Neural cell (in vitro differentiated cells): ENCODE data around the gene MYCBP2. TPM values are rescaled to one million over a fixed set of nuclear protein-coding genes. Genes with fewer than 3 reads are reported as not detected.
A peak's percentile ranks its signal among the peaks of the same experiment; 100 is the strongest.

Experiments
- H2AFZ ChIP-seq: fragments of 200-600, 300-800 bp; sonication (generic), shearing (Covaris generic); 2 replicates; pipeline ENCODE4 v1.6.0; 2014; ENCODE audit warnings: low read depth, mild to moderate bottlenecking, antibody characterized with exemption, low read length, moderate library complexity
- H3F3A ChIP-seq: fragments of 200-600 bp; shearing (Covaris generic); 2 replicates; pipeline ENCODE4 v1.6.1; 2016; ENCODE audit warnings: mild to moderate bottlenecking, moderate library complexity, mixed read lengths, antibody characterized with exemption, low read length; ENCODE audit not compliant: insufficient read depth, poor library complexity, severe bottlenecking
- H3K27ac ChIP-seq: fragments of 200-600, 300-800 bp; sonication (generic), shearing (Covaris generic); 2 replicates; pipeline ENCODE4 v1.5.1; 2014; ENCODE audit warnings: mild to moderate bottlenecking, low read length, moderate library complexity
- H3K27me3 ChIP-seq: fragments of 300-800, 200-600 bp; sonication (generic), shearing (Covaris generic); 2 replicates; pipeline ENCODE4 v1.6.0; 2014; ENCODE audit warnings: mild to moderate bottlenecking, low read depth, low read length, moderate library complexity; ENCODE audit not compliant: insufficient read depth
- H3K36me3 ChIP-seq: fragments of 300-800, 200-600 bp; sonication (generic), shearing (Covaris generic); 2 replicates; pipeline ENCODE4 v1.5.1; 2014; ENCODE audit warnings: mild to moderate bottlenecking, antibody characterized with exemption, low read length, moderate library complexity; ENCODE audit not compliant: insufficient read depth
- H3K4me2 ChIP-seq: fragments of 300-800, 200-600 bp; sonication (generic), shearing (Covaris generic); 2 replicates; pipeline ENCODE4 v1.6.0; 2014; ENCODE audit warnings: mild to moderate bottlenecking, low read length
- H3K4me3 ChIP-seq: fragments of 300-800, 200-600 bp; sonication (generic), shearing (Covaris generic); 2 replicates; pipeline ENCODE4 v1.5.1; 2014; ENCODE audit warnings: mild to moderate bottlenecking, low read length, moderate library complexity
- H3K79me2 ChIP-seq: fragments of 200-600 bp; shearing (Covaris generic); replicated peaks from 2 replicates; pipeline ENCODE4 v1.6.0; 2014; ENCODE audit warnings: mild to moderate bottlenecking, low read length, moderate library complexity; ENCODE audit not compliant: insufficient read depth
- H3K9ac ChIP-seq: fragments of 300-800, 200-600 bp; sonication (generic), shearing (Covaris generic); 2 replicates; pipeline ENCODE4 v1.6.1; 2016; ENCODE audit warnings: mild to moderate bottlenecking, low read length, mixed read lengths
- H3K9me2 ChIP-seq: fragments of 200-600 bp; shearing (Covaris generic); 2 replicates; pipeline ENCODE4 v1.6.1; 2016; ENCODE audit warnings: mild to moderate bottlenecking, low read length, mixed read lengths; ENCODE audit not compliant: insufficient read depth
- H3K9me3 ChIP-seq: fragments of 200-600, 300-800 bp; sonication (generic), shearing (Covaris generic); 2 replicates; pipeline ENCODE4 v1.6.1; 2016; ENCODE audit warnings: mild to moderate bottlenecking, mixed run types, low read length, moderate library complexity, mixed read lengths
- H4K20me1 ChIP-seq: fragments of 200-600 bp; shearing (Covaris generic); 2 replicates; pipeline ENCODE4 v1.6.1; 2016; ENCODE audit warnings: mild to moderate bottlenecking, mixed run types; ENCODE audit not compliant: insufficient read depth
- CTCF ChIP-seq: fragments of 450-650 bp; IDR thresholded peaks from 2 replicates; pipeline ENCODE4 v1.5.1; 2014; ENCODE audit warnings: antibody characterized with exemption, mild to moderate bottlenecking, moderate library complexity; ENCODE audit not compliant: poor library complexity, severe bottlenecking
- EP300 ChIP-seq: fragments of 450-650 bp; conservative IDR thresholded peaks from 2 replicates; pipeline ENCODE4 v1.6.1; 2014; ENCODE audit warnings: antibody characterized with exemption, mild to moderate bottlenecking, moderate library complexity; ENCODE audit not compliant: poor library complexity, severe bottlenecking
- EZH2 ChIP-seq: fragments of 200-600, 300-800 bp; shearing (Covaris generic), sonication (generic); IDR thresholded peaks from 2 replicates; pipeline ENCODE4 v1.6.1; 2014; ENCODE audit warnings: antibody characterized with exemption, low read length, borderline replicate concordance, mild to moderate bottlenecking; ENCODE audit not compliant: insufficient read depth, poor library complexity, severe bottlenecking
- MXI1 ChIP-seq: fragments of 450-650 bp; conservative IDR thresholded peaks from 2 replicates; pipeline ENCODE4 v1.6.1; 2014; ENCODE audit warnings: antibody characterized with exemption, mild to moderate bottlenecking; ENCODE audit not compliant: poor library complexity, severe bottlenecking
- POLR2AphosphoS5 ChIP-seq: IDR thresholded peaks from 2 replicates; pipeline ENCODE4 v1.6.1; 2012
- RAD21 ChIP-seq: fragments of 450-650 bp; conservative IDR thresholded peaks from 2 replicates; pipeline ENCODE4 v1.6.1; 2014; ENCODE audit warnings: antibody characterized with exemption, mild to moderate bottlenecking, moderate library complexity
- REST ChIP-seq: IDR thresholded peaks from 2 replicates; pipeline ENCODE4 v1.6.1; 2012; ENCODE audit warnings: borderline replicate concordance
- SMC3 ChIP-seq: fragments of 450-650 bp; conservative IDR thresholded peaks from 2 replicates; pipeline ENCODE4 v1.6.1; 2014; ENCODE audit warnings: antibody characterized with exemption, mild to moderate bottlenecking, moderate library complexity; ENCODE audit not compliant: poor library complexity
- TAF1 ChIP-seq: IDR thresholded peaks from 2 replicates; pipeline ENCODE4 v1.6.1; 2012; ENCODE audit warnings: low read depth
- polyA plus RNA-seq: library from polyadenylated mRNA; depleted of rRNA; stranded (reverse); fragments of >200 nt; gene quantifications from 2 replicates; pipeline ENCODE4 v1.2.3, GENCODE V29; 2014

Gene MYCBP2
- polyA plus RNA-seq, 1 donor from 2014 or later, result 135 TPM

- no peak overlapping the region for H3K27ac ChIP-seq
These were observed 324.2 kb downstream of the MYCBP2 start for GRCh38 chr13:77002590-77003190.

GRCh38 chr13:77001963-77002587 is 324.8 kb downstream of the MYCBP2 start:
- Histone ChIP-seq H3K4me2 (no peak overlapping the region), H3K4me3 (no peak overlapping the region), H2AFZ (no peak overlapping the region), H3K79me2 (peaks cover 9% of the 10 kb centered on the region), H3K27ac (no peak overlapping the region), H3K9me3 (no peaks in the 10 kb centered on the region), H3K36me3 (peaks cover under 1% of the 10 kb centered on the region), H4K20me1 (no peaks in the 10 kb centered on the region), H3K9me2 (no peaks in the 10 kb centered on the region), H3K9ac (no peak overlapping the region), H3F3A (no peaks in the 10 kb centered on the region), H3K27me3 (no peaks in the 10 kb centered on the region)
- TF ChIP-seq EZH2 (no peak), REST (no peak), MXI1 (no peak), CTCF (no peak), RAD21 (no peak), TAF1 (no peak), POLR2AphosphoS5 (no peak), EP300 (no peak), SMC3 (no peak)

More at GRCh38 chr13:77002590-77003190, 324.2 kb downstream of the MYCBP2 start:
- no peak overlapping the region for H3K4me2 ChIP-seq
- H3F3A ChIP-seq, result no peaks in the 10 kb centered on the region
- peaks cover 5% of the 10 kb centered on the region for H3K36me3 ChIP-seq
- H3K9me3 ChIP-seq, result no peaks in the 10 kb centered on the region
- no peak overlapping the region for H3K9ac ChIP-seq
- H3K9me2 ChIP-seq, result no peaks in the 10 kb centered on the region
- peaks cover 9% of the 10 kb centered on the region for H3K79me2 ChIP-seq
- no peaks in the 10 kb centered on the region for H4K20me1 ChIP-seq
- H3K4me3 ChIP-seq, result no peak overlapping the region
- TF ChIP-seq RAD21, result peak; percentile 47
- peak; percentile 66 for TF ChIP-seq CTCF
- TF ChIP-seq MXI1, result no peak
- no peak for TF ChIP-seq TAF1
- peak; percentile 45 for TF ChIP-seq SMC3
- H3K27me3 ChIP-seq, result no peaks in the 10 kb centered on the region
- no peak overlapping the region for H2AFZ ChIP-seq
